ENCODE data around the gene CAMTA1. TPM values are rescaled to one million over a fixed set of nuclear protein-coding genes. Genes with fewer than 3 reads are reported as not detected.

The CAMTA1 gene
- total RNA-seq, 1 donor from 2014 or later: 114 TPM

- intact Hi-C loops (cut with DNase I): loop anchor here (5.0 kb wide), 1 partner anchor 48 kb away; no protein-coding TSS in a partner anchor
- no peak for DNase-seq (ENCODE audit: low spot score)
These were observed 554.7 kb downstream of the CAMTA1 start for GRCh38 chr1:7339953-7340352.

- DNase-seq (ENCODE audit: low spot score): no peak
- intact Hi-C loops (cut with DNase I): loop anchor here (5.0 kb wide), 1 partner anchor 49 kb away; no protein-coding TSS in a partner anchor
These were observed 556.1 kb downstream of the CAMTA1 start for GRCh38 chr1:7341145-7341905.

- intact Hi-C loops (cut with DNase I): loop anchor here (5.0 kb wide), 1 partner anchor 52 kb away; no protein-coding TSS in a partner anchor
These were observed 558.6 kb downstream of the CAMTA1 start for GRCh38 chr1:7343882-7344281.

GRCh38 chr1:7344299-7344698 is 559.0 kb downstream of the CAMTA1 start:
- no peak for DNase-seq (ENCODE audit: low spot score)
- intact Hi-C loops (cut with DNase I): loop anchor here (5.0 kb wide), 1 partner anchor 52 kb away; no protein-coding TSS in a partner anchor

More at GRCh38 chr1:7343882-7344281, 558.6 kb downstream of the CAMTA1 start:
- DNase-seq (ENCODE audit: low spot score): no peak

GRCh38 chr1:7345516-7345915 is 560.3 kb downstream of the CAMTA1 start:
- no peak for DNase-seq (ENCODE audit: low spot score)
- intact Hi-C loops (cut with DNase I): no loop called here

GRCh38 chr1:7346070-7346596 is 560.9 kb downstream of the CAMTA1 start:
- intact Hi-C loops (cut with DNase I): no loop called here
- DNase-seq (ENCODE audit: low spot score): no peak

- intact Hi-C loops (cut with DNase I): no loop called here
- DNase-seq (ENCODE audit: low spot score): no peak
These were observed 561.6 kb downstream of the CAMTA1 start for GRCh38 chr1:7346600-7347570.

GRCh38 chr1:7348073-7348472 is 562.8 kb downstream of the CAMTA1 start:
- intact Hi-C loops (cut with DNase I): no loop called here
- no peak for DNase-seq (ENCODE audit: low spot score)

GRCh38 chr1:7348580-7348979 is 563.3 kb downstream of the CAMTA1 start:
- no peak for DNase-seq (ENCODE audit: low spot score)
- intact Hi-C loops (cut with DNase I): no loop called here

GRCh38 chr1:7350804-7351203 is 565.5 kb downstream of the CAMTA1 start:
- intact Hi-C loops (cut with DNase I): no loop called here
- no peak for DNase-seq (ENCODE audit: low spot score)

- no peak for DNase-seq (ENCODE audit: low spot score)
- intact Hi-C loops (cut with DNase I): no loop called here
These were observed 566.4 kb downstream of the CAMTA1 start for GRCh38 chr1:7351649-7352048.

- DNase-seq (ENCODE audit: low spot score): no peak
- intact Hi-C loops (cut with DNase I): no loop called here
These were observed 567.1 kb downstream of the CAMTA1 start for GRCh38 chr1:7352364-7352763.

GRCh38 chr1:7352974-7353373 is 567.7 kb downstream of the CAMTA1 start:
- intact Hi-C loops (cut with DNase I): no loop called here
- DNase-seq (ENCODE audit: low spot score): no peak

GRCh38 chr1:7355646-7356045 is 570.4 kb downstream of the CAMTA1 start:
- DNase-seq (ENCODE audit: low spot score): no peak
- intact Hi-C loops (cut with DNase I): no loop called here

- intact Hi-C loops (cut with DNase I): no loop called here
- DNase-seq (ENCODE audit: low spot score): no peak
These were observed 570.8 kb downstream of the CAMTA1 start for GRCh38 chr1:7356079-7356478.

- intact Hi-C loops (cut with DNase I): no loop called here
- DNase-seq (ENCODE audit: low spot score): no peak
These were observed 573.2 kb downstream of the CAMTA1 start for GRCh38 chr1:7358425-7358824.

- DNase-seq (ENCODE audit: low spot score): no peak
- intact Hi-C loops (cut with DNase I): loop anchor here (5.0 to 10.0 kb wide), 3 partner anchors 157 to 284 kb away; no protein-coding TSS in a partner anchor
These were observed 575.3 kb downstream of the CAMTA1 start for GRCh38 chr1:7360526-7360925.

- intact Hi-C loops (cut with DNase I): loop anchor here (5.0 to 10.0 kb wide), 3 partner anchors 154 to 282 kb away; no protein-coding TSS in a partner anchor
These were observed 577.7 kb downstream of the CAMTA1 start for GRCh38 chr1:7362947-7363346.

GRCh38 chr1:7363450-7363849 is 578.2 kb downstream of the CAMTA1 start:
- DNase-seq (ENCODE audit: low spot score): peak; percentile 82

More at GRCh38 chr1:7362947-7363346, 577.7 kb downstream of the CAMTA1 start:
- DNase-seq (ENCODE audit: low spot score): no peak

GRCh38 chr1:7365706-7366105 is 580.5 kb downstream of the CAMTA1 start:
- DNase-seq (ENCODE audit: low spot score): no peak
- intact Hi-C loops (cut with DNase I): loop anchor here (1.0 to 10.0 kb wide), 3 partner anchors 74 to 279 kb away; no protein-coding TSS in a partner anchor

More at GRCh38 chr1:7363450-7363849, 578.2 kb downstream of the CAMTA1 start:
- intact Hi-C loops (cut with DNase I): loop anchor here (5.0 to 10.0 kb wide), 3 partner anchors 154 to 281 kb away; no protein-coding TSS in a partner anchor
